GM19351 (cell line): ENCODE results near the gene PLCL2.
A peak's percentile ranks its signal among the peaks of the same experiment; 100 is the strongest.

ENCODE experiments used
- ATAC-seq: cut with Tn5 transposase; IDR thresholded peaks from one replicate; pipeline ENCODE4 v1.9.1; 2021; ENCODE audit warnings: mild to moderate bottlenecking, moderate library complexity; ENCODE audit not compliant: unreplicated experiment

The PLCL2 gene

DNA sequence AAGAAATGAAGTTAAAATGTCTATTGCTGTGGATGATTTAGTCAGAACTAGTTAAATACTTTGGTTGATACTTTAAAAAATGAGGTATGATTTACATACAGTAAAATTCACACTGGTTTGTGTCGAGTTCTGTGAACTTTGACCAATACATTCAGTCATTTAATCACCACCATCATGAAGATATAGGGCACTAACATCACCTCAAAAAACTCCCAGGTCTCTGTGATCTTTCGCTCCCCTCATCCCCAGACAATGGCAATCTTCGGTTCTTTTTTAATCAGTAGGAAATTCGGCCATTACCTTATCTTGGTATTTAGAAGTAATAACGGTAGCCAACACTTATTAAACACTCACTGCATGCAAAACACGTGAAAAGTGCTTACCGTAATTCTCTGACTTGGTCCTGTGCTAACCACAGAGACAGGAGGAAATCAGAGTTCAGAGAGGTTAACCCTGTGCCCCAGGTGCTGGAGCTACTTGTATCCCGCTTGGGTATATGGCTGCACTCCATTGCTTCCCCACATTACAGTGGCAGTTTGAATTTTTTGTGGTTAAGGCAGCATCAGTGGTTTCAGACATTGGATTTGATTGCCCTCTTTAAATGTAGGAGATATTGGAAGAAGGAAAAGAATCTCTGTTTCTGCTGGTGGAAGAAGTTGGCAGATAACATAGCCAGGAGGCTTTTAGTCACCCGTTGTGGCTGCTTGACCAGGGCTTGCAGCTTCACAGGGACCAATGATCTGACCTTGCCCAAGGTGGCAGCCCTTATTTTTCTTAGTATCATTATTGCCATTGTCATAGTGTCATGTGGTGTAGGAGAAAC lies 4.2 kb downstream of the PLCL2 start:
- ATAC-seq, result peak; percentile 44

DNA sequence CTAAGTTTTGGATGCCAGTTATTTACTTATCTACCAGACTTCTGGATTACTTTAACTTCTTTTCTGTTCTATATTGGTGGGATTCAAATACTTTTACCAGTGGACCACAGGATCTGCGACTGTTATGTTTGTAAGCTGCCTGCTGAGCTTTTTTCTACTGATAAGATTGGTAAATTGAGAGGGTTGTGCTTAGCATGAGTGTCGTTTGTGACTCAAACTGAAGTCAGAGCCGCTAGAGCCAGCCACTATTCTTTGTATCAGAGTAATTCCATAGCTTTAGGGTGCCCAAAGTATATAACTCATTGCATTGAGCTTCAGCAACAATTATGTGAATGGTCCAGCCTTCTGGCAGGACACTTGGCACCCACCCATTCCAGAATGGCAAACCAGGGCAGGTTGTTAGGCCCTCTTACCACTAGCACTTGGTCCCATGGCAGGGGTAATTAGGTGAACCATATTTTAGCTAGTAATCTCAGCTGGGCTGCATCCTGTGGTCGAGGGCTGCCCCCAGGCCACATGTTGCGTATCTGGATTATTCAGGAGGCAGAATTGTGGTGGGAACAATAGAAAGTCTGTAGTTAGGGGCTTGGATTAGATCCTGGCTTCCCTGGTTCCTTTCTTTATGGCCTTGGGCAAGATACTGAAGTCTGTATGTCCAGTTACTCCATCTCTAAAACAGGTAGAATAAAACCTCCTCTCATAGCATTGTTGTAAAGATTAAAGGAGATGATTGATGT lies 6.0 kb downstream of the PLCL2 start:
- no peak for ATAC-seq

DNA sequence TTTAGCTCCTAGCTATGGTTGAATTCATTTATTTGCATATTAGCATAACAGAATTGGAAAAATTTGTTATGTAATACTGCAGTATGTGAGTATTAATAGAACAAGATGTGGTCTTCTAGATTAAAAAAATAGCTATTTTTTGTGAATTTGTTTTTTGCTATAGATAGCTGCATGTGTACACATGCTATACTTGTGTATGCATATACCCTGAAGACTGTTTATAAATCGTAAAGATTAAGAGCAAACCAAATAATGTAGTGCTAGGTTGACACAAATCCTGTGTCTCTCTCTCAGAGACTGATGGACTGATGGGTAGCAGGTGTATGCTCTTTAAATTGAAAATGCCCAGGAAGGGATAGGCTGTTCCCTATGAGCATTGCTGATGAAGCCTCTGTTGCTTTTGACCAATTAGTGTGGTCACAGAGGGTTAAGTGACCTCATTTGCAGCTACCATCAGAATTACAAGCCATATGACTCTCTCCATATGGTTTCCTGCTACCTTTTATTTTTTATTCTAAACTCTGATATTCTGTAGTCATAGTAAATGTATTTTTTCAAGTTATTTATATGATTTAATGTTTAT lies 9.0 kb downstream of the PLCL2 start:
- ATAC-seq, result no peak

DNA sequence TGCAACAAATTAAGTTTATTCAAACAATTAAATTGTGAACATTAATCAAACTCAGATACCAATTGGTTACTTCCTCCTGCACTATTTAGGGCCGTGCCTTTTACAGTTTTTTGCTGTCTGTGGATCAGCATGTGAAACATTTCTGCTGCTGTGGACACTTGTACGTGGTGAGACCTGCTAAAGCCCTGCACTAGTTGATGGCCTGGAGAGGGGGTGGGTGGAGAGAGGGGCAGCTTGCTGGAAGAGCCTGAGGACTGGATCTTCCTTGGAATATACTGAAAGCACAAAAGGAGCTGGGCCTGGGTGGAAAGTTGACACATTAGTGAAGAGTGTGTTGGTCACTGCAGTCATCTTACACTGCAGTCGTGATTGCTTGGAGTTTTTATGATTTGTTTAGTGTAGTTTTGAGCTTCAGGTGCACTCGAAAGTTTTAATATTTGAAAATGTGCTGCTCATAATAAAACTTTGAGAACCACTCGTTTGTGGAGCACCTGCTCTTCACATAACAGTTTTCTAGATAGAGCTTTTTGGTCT lies 11.4 kb downstream of the PLCL2 start:
- no peak for ATAC-seq

DNA sequence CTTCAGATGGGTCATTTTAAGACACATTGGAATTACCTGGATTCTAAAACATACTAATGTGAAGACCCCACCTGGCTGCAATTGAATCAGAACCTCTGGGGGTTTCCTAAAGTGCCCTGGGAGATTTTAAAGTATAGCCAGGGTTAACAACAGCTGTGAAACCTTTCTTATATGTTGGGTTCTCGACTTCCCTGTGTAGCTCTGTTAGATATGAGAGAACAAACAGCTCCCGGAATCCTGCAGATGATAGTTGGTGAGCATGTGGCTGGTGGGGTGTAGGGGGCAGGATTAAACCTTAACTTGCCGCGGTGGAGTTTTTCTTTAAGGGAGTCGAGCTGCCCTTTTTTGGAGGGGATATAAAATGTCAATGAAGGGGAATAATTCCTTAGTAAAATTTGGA lies 12.1 kb downstream of the PLCL2 start:
- no peak for ATAC-seq

DNA sequence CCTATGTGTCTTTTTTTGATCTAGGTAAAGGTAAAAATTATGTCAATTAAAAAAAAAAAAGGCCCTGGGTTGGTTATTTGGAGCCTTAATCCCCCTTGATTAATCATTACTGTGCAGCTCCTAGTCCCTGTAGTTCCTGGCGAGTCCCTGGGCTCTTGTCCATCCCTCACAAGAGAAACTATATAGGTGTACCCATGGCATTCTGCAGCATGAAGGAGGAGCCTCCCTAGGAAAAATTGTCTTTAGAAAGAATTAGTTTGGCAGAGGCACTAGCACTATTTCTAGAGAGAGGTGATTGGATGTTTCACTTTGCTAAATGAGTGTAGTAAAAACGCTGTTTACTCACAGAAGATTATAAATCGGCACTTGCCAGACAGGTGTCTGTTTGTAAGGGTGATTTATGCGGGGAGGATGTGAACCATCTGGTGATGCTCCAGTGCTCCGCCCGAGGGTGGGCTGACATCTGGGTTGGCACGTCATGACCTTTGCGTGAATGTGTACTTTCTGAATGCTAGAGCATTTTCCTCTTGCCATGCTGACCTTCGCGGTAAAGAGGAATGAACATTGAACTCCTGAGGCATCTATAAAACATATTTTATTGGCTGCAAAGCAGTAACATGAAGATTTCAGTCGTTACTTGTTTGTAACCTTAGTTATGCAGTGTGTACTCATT lies 12.6 kb downstream of the PLCL2 start:
- ATAC-seq, result peak; percentile 73

DNA sequence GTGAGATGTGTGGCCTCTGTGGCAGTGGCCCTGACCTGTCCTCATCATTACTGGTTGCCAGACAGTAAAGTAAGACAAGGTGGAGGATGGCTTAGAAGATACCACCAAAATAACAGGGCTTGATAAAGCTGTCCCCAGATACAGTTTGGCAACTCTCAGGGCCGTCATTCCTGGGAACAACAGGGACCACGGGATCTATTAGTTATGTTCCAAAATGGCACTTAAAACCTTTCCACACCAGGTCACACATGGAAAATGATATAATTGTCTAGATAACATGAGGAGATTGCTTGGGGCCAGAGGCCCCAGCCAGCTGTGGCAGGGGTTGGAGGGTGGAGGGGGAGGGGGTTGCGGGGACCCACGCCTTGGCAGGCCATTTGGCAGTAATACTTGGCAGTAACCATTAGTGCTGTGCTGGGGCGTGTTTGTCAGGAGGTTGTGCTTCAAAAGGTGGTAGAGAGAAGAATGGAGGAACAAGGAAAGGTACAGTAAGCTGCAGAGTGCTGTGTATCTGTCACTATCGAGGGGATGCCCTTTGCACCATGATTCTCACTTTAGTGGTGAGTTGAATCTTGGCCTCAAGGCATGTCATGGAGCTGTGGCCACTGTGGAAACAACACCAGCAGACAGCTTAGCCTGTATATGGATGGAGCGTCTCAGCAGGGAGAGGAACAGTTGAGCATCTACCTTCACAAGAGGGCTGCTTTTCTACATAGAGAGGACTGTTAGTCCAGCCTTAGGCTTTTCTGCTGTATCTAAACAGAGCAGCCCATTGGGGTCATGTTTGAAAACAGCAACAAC lies 14.0 kb downstream of the PLCL2 start:
- ATAC-seq, result no peak

DNA sequence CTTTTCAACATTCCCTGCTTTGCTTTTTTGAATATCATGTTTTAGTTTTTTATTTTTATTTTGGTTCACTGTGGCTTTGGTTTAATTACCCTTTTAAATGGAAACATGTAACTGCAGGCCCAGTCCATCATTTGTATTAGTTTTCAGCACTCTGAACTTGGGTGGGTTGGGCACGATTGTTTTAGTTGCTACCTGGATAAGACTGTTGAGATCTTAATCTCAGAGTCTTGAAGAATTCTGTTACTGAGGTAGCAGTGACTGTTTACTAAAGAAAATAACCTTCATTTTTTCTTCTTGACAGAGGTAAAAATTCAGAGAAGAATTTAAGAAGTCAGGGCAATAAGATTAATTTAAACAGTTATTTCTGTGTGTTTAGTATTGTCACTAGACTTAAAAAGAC lies 15.2 kb downstream of the PLCL2 start:
- ATAC-seq, result no peak

DNA sequence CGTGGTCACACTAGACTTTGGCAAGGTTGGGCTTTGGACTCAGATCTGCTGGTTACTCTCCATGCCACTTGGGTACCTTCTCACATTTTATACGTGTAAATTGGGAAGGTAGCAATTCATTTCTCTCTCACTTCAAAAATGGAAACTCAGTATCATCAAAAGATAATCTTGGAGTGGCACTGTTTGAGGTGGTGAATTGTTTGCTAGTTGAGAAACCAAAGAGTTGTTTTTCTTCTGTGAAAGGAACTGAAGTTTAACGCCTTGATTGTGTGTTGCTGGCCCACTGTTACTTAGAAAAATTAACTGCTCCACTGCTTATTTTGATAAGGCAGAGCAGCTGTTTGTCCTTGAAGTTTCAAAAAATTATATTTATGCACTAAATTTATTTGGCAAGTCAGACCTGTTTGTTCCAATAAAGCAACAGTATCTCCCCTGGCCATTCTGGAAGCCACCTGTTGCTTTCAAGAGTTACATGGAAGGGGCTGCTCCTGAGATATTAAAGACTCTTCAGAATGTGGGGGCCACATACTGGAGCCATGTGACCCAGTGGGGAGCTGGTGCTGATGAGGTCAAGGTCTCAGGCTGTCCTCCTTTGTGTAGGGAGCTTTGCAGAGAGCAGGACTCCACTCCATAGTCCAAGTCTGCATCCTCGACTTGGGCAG lies 16.2 kb downstream of the PLCL2 start:
- ATAC-seq, result no peak

DNA sequence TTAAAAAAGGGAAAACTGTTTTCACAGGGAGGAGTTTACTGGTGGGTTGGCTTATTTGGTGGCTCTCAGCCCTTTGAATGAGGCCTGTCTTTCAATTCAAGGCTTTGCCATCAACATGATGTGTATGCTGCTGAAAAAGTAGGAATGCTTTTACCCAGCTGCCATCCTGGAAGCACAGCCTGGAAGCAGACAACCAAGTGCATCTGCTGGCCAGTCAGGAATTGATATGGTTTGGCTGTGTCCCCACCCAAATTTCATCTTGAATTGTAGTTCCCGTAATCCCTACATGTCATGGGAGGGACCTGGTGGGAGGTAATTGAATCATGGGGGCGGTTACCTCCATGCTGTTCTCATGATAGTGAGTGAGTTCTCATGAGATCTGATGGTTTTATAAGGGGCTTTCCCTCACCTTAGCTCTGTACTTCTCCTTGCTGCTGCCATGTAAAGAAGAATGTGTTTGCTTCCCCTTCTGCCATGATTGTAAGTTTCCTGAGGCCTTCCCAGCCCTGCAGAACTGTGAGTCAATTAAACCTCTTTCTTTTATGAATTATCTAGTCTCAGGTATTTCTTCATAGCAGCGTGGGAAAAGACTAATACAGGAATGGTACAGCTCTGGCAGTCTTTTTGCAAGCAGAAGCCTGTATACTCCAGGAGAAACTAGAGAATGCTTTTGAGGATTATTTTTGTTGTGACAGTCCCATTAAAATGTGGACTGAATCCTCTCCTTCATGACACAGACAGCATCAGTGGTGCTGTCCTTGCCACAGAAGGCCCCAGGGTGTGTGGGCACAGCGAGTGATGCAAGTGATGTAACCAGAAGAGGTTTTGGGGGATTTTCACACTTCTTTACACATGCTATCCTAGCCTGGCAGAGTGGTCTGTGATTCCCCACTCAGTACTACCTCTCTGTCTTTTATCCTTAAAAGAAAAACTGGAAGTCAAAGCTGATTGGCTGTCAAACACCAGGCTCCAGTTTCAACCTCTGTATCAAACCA lies 20.0 kb downstream of the PLCL2 start:
- ATAC-seq, result peak; percentile 32

DNA sequence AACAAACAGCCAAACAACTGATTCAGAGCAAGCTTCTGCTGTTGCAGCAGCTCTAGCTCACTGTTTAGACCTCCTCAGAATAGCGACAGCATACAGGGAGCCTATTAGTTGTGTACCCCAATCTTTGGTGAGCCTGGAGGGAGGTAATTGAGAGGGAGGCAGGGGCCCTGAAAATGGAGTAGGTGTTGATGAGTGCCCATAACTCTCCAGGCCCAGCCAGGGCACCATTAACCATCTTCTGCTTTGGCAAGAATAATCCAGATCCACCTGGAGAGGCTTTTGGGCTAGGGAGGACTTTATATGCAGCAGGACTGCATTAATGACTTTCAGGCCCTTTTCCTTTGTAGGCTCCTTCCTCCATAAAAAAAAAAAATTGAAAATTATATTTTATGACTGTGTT lies 20.9 kb downstream of the PLCL2 start:
- ATAC-seq, result no peak

DNA sequence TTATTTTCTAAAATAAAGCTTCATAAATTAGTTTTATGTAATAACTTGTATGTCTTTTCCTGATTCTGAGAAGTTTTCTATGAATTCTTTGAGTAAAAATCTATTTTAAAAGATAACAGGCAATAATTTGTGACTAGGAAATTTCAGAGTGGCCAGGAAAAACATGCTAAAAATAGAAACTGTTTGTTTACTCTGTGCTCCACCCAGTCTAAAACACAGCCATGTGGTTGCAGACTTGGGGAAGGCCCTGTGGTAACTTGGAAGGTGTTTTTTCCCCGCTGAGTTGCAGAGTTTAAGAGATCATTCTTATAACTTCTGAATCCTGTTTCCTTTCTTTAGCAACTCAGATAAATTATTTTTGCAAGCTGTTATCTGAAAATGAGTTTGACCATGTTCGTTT lies 21.9 kb downstream of the PLCL2 start:
- ATAC-seq, result no peak

DNA sequence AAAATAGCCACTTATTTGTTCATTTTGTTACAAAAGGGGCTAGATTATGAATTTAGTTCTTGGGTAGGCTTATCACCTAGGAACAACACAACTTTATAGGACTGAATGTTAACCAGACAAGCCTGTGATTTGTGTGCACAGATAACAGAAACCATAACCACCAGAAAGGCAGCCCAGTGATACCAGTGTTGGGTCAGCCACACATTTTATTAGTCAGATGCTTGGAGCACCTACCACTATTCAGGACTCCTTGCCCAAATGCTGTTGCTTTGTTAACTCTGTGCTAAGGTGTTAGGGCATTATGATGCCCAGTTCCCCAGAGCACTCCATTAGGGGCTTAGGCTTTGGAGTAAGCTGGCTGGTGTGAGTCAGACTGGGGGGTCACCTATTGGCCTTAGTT lies 22.5 kb downstream of the PLCL2 start:
- ATAC-seq, result peak; percentile 78

DNA sequence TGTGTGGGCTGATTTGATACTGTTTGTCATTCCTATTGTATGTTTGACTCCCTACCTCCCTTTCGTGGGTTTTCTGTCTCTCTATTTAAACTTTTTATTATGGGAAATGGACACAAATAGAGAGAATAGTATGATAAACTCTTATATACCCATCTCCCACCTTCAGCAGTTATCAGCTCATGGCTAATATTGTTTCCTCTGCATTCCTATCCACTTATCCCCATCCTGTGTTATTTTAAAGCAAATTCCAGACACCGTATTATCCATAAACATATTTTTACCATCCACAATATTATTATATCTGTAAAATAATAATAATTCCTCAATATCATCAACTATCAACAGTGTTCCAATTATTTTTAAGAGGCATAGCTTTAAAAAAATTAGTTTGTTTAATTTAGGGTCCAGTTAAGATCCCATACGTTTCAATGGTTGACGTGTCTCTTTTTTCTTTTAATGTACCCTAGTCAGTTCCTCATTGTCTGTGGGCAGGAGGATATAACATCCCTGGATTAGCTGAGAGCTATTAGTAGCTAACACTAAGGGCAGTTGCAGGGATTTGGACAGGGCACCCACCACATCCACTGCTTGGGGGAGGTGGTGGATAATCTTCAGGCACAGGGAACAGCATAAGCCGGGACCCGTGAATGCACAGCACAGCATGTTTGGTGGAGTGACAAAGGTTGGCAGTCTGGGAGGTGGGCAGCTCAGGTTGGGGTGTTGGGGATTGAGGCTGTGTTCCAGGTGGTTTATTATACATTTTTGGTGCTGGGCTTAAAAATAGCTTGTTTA lies 23.5 kb downstream of the PLCL2 start:
- ATAC-seq, result no peak

DNA sequence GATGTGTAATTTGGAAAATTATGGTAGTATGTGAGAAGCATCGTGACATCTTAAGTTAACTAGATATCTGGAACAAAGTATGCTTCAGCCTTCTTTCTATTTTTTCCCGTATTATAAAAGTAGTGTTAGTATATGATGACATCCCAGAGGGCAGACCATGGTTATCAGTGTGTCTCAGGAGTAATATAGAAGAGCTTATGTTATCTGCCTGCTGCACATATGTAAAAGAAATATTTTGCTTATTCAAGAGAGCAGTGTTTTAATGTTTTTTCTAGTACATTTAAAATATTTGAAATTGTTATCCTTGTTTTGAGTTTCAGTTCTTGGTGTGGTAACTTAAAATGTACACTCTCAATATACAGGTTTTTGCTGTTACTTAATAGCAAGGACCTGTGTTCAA lies 24.1 kb downstream of the PLCL2 start:
- ATAC-seq, result no peak

DNA sequence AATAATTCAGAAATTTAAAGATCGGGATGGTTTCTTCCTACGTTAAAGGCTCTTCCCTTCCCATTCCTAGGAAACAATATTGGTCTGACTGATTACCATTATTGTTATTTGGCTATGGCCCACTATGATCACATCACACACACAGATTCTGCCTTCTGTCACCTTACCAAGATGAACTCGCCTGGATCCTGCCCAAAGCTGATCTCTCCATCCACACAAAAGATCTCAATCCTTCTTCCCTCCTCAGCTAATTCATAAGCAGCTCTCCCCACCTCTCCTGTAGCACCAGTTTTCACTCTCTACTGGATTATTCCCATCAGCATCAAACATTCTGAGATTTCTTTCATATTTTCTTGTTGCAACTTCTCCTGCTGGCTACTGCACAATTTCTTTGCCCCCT lies 25.0 kb downstream of the PLCL2 start:
- ATAC-seq, result no peak

DNA sequence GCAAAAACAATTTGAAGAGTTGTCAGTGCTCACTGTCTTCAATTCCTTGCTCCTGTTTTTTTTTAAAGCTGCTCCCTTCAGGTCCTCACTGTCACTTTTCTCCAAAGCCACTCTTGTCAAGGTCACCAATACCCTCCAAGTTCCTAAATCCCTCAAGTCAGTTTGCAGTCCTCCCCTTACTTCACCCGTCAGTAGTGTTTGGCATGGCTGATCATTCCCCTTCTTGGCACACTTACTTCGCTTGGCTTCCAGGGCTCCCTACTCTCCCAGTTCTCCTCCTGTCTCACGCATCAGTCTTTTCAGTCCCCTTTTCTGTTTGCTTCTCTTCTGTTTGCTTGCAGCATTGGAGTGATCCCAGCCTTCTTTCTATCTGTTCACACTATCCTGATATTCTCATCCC lies 25.5 kb downstream of the PLCL2 start:
- ATAC-seq, result no peak

DNA sequence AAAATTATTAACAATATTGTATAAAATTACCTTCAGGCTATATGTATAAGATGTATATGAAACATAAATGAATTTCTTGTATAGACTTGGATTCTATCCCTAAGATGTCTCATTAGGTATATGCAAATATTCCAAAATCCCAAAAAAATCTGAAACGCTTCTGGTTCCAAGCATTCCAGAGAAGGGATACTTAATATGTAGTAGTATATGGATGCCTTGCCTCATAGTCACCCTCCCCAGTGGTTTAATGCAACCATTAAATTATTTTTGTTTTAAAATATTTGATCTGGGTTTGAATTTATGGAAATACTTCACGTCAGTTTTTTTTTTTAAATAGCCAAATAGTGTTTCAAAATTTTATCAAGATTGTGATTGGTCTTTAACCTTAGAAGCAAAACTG lies 27.2 kb downstream of the PLCL2 start:
- no peak for ATAC-seq
